HepG2 (cell line): ENCODE data around the gene TDRD6. TPM values are rescaled to one million over a fixed set of nuclear protein-coding genes. Genes with fewer than 3 reads are reported as not detected.
A peak's percentile ranks its signal among the peaks of the same experiment; 100 is the strongest.

Experiments
- ATAC-seq: fragments of 200-7000 bp; cut with Tn5 transposase; 3 replicates; pipeline ENCODE4 v1.9.1; 2020; ENCODE audit warnings: mild to moderate bottlenecking, moderate library complexity
- BruUV-seq: library from RNA; stranded (reverse); fragments of 400-500 nt; replicated peaks from 2 replicates; lab custom pipeline; 2021; lab: Mats Ljungman, UMichigan
- CTCF ChIA-PET: fragments of 300-600 bp; formaldehyde crosslinking; extraction: SDS; loops from one replicate; lab custom pipeline; 2021; ENCODE audit warnings: low total read pairs, inconsistent platforms, low intra/inter-chr PET ratio; lab: Yijun Ruan, JAX
- POLR2A ChIA-PET: fragments of 350-600 bp; sonication (Branson Sonifier 250); formaldehyde crosslinking; loops from one replicate; lab custom pipeline; 2020; ENCODE audit warnings: antibody characterized with exemption, inconsistent platforms; lab: Yijun Ruan, JAX
- DNase-seq: peaks from one replicate; pipeline ENCODE4 v3.0.0-alpha.2; 2015; ENCODE audit warnings: low spot score
- FAIRE-seq: peaks from 3 replicates; lab custom pipeline; 2011; peaks lifted over from hg19 to GRCh38; lab: Jason Lieb, UNC
- H2AFZ ChIP-seq: one replicate; pipeline ENCODE4 v1.6.1; 2011; ENCODE audit warnings: low read length, inconsistent platforms
- H3K27ac ChIP-seq: fragments of 300-600 bp; 3 replicates; pipeline ENCODE4 v1.8.0; 2011; ENCODE audit warnings: mixed run types, mild to moderate bottlenecking, mixed read lengths, low read length, inconsistent platforms; ENCODE audit not compliant: insufficient read depth; ENCODE audit errors: extremely low read length
- H3K27me3 ChIP-seq, 2 experiments: fragments of 200-600 bp in 1 of 2; 2 replicates in 1 of 2; 3 replicates in 1 of 2; pipeline versions ENCODE4 v1.6.0 to v1.8.0; 2011; ENCODE audit warnings: low read length in 2 of 2, mild to moderate bottlenecking in 2 of 2, moderate library complexity in 2 of 2, inconsistent platforms in 1 of 2; ENCODE audit not compliant: insufficient read depth in 2 of 2, control insufficient read depth in 1 of 2
- H3K36me3 ChIP-seq, 2 experiments: fragments of 200-600 bp in 1 of 2; replicated peaks in 1 of 2; 2 replicates in 1 of 2; 3 replicates in 1 of 2; pipeline versions ENCODE4 v1.5.1 to v1.8.0; 2011; ENCODE audit warnings: low read length in 2 of 2, inconsistent platforms in 1 of 2; ENCODE audit not compliant: insufficient read depth in 2 of 2, control insufficient read depth in 1 of 2
- H3K4me1 ChIP-seq: 2 replicates; pipeline ENCODE4 v1.5.1; 2012; ENCODE audit warnings: low read length, inconsistent platforms; ENCODE audit not compliant: insufficient read depth
- H3K4me2 ChIP-seq: 2 replicates; pipeline ENCODE4 v1.6.0; 2011; ENCODE audit warnings: low read depth, low read length, inconsistent platforms
- H3K4me3 ChIP-seq, 3 experiments: fragments of 200-600 bp in 1 of 3; sonication (generic), shearing (Covaris generic) in 1 of 3; replicated peaks in 1 of 3; 2 replicates each; pipeline ENCODE4 v1.5.1; 2011 to 2016; ENCODE audit warnings: low read length in 3 of 3, inconsistent platforms in 2 of 3, low read depth in 2 of 3, mild to moderate bottlenecking in 2 of 3, control low read depth in 1 of 3, mixed read lengths in 1 of 3; ENCODE audit not compliant: insufficient read depth in 1 of 3
- H3K79me2 ChIP-seq: one replicate; pipeline ENCODE4 v1.6.1; 2011; ENCODE audit warnings: low read length, inconsistent platforms; ENCODE audit not compliant: insufficient read depth
- H3K9ac ChIP-seq: 2 replicates; pipeline ENCODE4 v1.6.0; 2011; ENCODE audit warnings: mild to moderate bottlenecking, low read depth, low read length, inconsistent platforms; ENCODE audit not compliant: insufficient read depth
- H3K9me3 ChIP-seq: 2 replicates; pipeline ENCODE4 v1.5.1; 2012; ENCODE audit warnings: mild to moderate bottlenecking, low read length
- H4K20me1 ChIP-seq: 2 replicates; pipeline ENCODE4 v1.6.0; 2011; ENCODE audit warnings: inconsistent platforms, mild to moderate bottlenecking, low read length, moderate library complexity; ENCODE audit not compliant: insufficient read depth
- ATF7 ChIP-seq, 2 experiments: fragments of 450-650 bp in 1 of 2; sonication (generic) in 1 of 2; formaldehyde crosslinking in 1 of 2; IDR thresholded peaks; 2 replicates each; pipeline versions ENCODE4 v1.4.0 to v1.6.1; 2016 to 2020; ENCODE audit warnings: antibody characterized with exemption in 1 of 2, mild to moderate bottlenecking in 1 of 2, missing genetic modification reagents in 1 of 2
- CREB1 ChIP-seq, 2 experiments: fragments of 450-650 bp in 1 of 2; IDR thresholded peaks; 2 replicates each; pipeline ENCODE4 v1.6.1; 2016 to 2017; ENCODE audit warnings: control low read depth in 1 of 2, mild to moderate bottlenecking in 1 of 2, missing compliant biosample characterization in 1 of 2, missing genetic modification characterization in 1 of 2
- NR2F2 ChIP-seq: IDR thresholded peaks from 2 replicates; pipeline ENCODE4 v1.6.1; 2012; ENCODE audit warnings: low read depth, inconsistent platforms, borderline replicate concordance
- ZNF776 ChIP-seq: sonication (generic); formaldehyde crosslinking; IDR thresholded peaks from 2 replicates; pipeline ENCODE4 v1.4.0; 2020; ENCODE audit warnings: mild to moderate bottlenecking, missing genetic modification reagents
- ZNF839 ChIP-seq: sonication (generic); formaldehyde crosslinking; IDR thresholded peaks from 2 replicates; pipeline ENCODE4 v1.4.0; 2020; ENCODE audit warnings: missing genetic modification reagents, mild to moderate bottlenecking, borderline replicate concordance
- WGBS: methylation state at CpG from one replicate; pipeline ENCODE4 v1.1.6; 2017; ENCODE audit warnings: low lambda C conversion rate; 5-methylcytosine and 5-hydroxymethylcytosine counted together
- in situ Hi-C: cut with HindIII; loops from 2 replicates; pipeline ENCODE4 v1.10.0; 2017; ENCODE audit warnings: low pct_unique_long_range_greater_than_20kb; ENCODE audit not compliant: extremely low pct_ligation_motif_present
- intact Hi-C: fragments of 100-400 bp; cut with micrococcal nuclease; formaldehyde crosslinking; loops from one replicate; pipeline ENCODE4 v1.10.0; 2022; ENCODE audit not compliant: unreplicated experiment
- polyA plus RNA-seq, 8 experiments: library from polyadenylated mRNA; depleted of rRNA in 3 of 8; stranded (reverse) in 7 of 8; unstranded in 1 of 8; fragments of >200 nt; fragmentation: Illumina TruSeq in 4 of 8; extraction: Trizol in 4 of 8; gene quantifications; 2 replicates each; pipeline versions ENCODE4 v1.2.1 to v1.2.3, GENCODE V29; 2011 to 2016; ENCODE audit warnings: low read depth in 4 of 8, missing spikeins in 1 of 8, mixed read lengths in 1 of 8; ENCODE audit not compliant: insufficient read depth in 1 of 8
- total RNA-seq, 5 experiments: library from RNA; depleted of rRNA; stranded (reverse); fragments of >200 nt; fragmentation: Illumina TruSeq; extraction: Trizol; gene quantifications; 2 replicates each; pipeline ENCODE4 v1.2.3, GENCODE V29; 2016; ENCODE audit warnings: low read depth in 1 of 5

Gene TDRD6
- total and polyA plus RNA-seq, 2 of the 13 experiments (the other 11 are each of a cell fraction or from before 2014, with no cell fraction given), result not detected

DNA sequence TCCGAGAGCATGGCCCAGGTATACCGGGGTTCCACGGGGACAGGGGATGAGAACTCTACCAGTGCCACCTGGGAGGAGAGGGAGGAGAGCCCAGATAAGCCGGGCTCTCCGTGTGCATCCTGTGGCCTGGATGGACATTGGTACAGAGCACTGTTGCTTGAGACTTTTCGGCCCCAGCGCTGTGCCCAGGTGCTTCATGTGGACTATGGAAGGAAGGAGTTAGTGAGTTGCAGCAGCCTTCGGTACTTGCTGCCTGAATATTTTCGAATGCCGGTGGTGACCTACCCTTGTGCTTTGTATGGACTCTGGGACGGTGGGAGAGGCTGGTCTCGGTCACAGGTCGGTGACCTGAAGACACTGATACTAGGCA is 1.3 kb downstream of the TDRD6 start:
- Histone ChIP-seq H3K4me3 (no peak overlapping the region), H4K20me1 (no peaks in the 10 kb centered on the region)
- DNase-seq, result no peak
- TF ChIP-seq ZNF839 (CRISPR knock-in tag) (0 out of 2 replicates have a peak, but pooled peaks have one; percentile 31), ZNF776 (CRISPR knock-in tag) (no peak)
- TF ChIP-seq, all 625 proteins: peak for 1
- 36% methylated on average over 13 of the region's 13 CpGs for WGBS
- ATAC-seq, result no peak
- Histone ChIP-seq H3K79me2 (no peaks in the 10 kb centered on the region), H3K27me3 (no peaks in the 10 kb centered on the region), H3K27ac (no peak overlapping the region), H3K4me2 (no peak overlapping the region), H3K4me1 (no peaks in the 10 kb centered on the region), H2AFZ (no peak overlapping the region), H3K9ac (no peak overlapping the region), H3K36me3 (no peaks in the 10 kb centered on the region), H3K9me3 (no peaks in the 10 kb centered on the region)
- ChIA-PET POLR2A (no interaction called here), CTCF (no interaction called here)
- in situ Hi-C loops (no loop called here), intact Hi-C loops (loop anchor here (10.0 kb wide), 1 partner anchor 96 kb away; no protein-coding TSS in a partner anchor)
- no peak for FAIRE-seq
- no TSS peak for BruUV-seq

DNA sequence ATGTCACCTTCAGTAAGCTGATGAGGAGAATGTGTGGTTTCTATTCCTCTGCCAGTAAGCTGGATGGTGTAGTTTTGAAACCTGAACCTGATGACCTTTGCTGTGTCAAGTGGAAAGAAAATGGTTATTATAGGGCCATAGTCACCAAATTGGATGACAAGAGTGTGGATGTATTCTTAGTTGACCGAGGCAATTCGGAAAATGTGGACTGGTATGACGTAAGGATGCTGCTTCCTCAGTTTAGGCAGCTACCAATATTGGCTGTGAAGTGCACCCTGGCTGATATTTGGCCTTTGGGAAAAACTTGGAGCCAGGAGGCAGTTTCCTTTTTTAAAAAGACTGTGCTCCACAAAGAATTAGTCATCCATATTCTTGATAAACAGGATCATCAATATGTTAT is 2.0 kb downstream of the TDRD6 start:
- in situ Hi-C loops (no loop called here), intact Hi-C loops (loop anchor here (10.0 kb wide), 1 partner anchor 95 kb away; no protein-coding TSS in a partner anchor)
- Histone ChIP-seq H3K4me3 (no peak overlapping the region), H3K27me3 (no peaks in the 10 kb centered on the region), H3K36me3 (no peaks in the 10 kb centered on the region), H3K9me3 (no peaks in the 10 kb centered on the region), H3K4me2 (no peak overlapping the region), H2AFZ (no peak overlapping the region), H3K9ac (no peak overlapping the region), H3K79me2 (no peaks in the 10 kb centered on the region), H3K4me1 (no peaks in the 10 kb centered on the region), H3K27ac (no peak overlapping the region), H4K20me1 (no peaks in the 10 kb centered on the region)
- ChIA-PET CTCF (no interaction called here), POLR2A (no interaction called here)
- DNase-seq (no peak), ATAC-seq (no peak), FAIRE-seq (no peak)
- 0 out of 2 replicates have a peak, but pooled peaks have one; percentile 39 for TF ChIP-seq ATF7 (IDR thresholded peaks at IDR 0.05)
- no peak for TF ChIP-seq ATF7 (CRISPR knock-in tag; IDR thresholded peaks at IDR 0.05)
- no peak for TF ChIP-seq NR2F2
- peak; percentile 66 for TF ChIP-seq CREB1 (IDR thresholded peaks at IDR 0.05)
- TF ChIP-seq CREB1 (CRISPR knock-in tag; IDR thresholded peaks at IDR 0.05), result no peak
- WGBS, result 2% methylated on average over 3 of the region's 3 CpGs
- no TSS peak for BruUV-seq
